Measurements from ENCODE around the gene DYRK1A.

Gene DYRK1A

GRCh38 chr21:37365517-37366481 is 774 bp upstream of the DYRK1A start:
- Histone ChIP-seq H3K36me3 (ENCODE audit: control insufficient read depth in 2 of 2, insufficient read depth in 1 of 2, low read length in 2 of 2) (no peaks in the 10 kb centered on the region), H3K27ac (ENCODE audit: extremely low read depth, low read depth, low read length) (peak overlapping the region; percentile 99), H3K9me3 (ENCODE audit: control insufficient read depth, insufficient read depth, low read depth, low read length) (no peaks in the 10 kb centered on the region), H3K4me1 (ENCODE audit: control insufficient read depth, insufficient read depth, low read length) (peaks cover 14% of the 10 kb centered on the region), H3K4me3 (ENCODE audit: low read depth, low read length) (peak overlapping the region; percentile 43)
- POLR2A ChIA-PET = interaction anchor here (0.5 to 2.9 kb wide), 11 partner anchors 9 to 377 kb away, joined by 3 to 40 read pairs (median 3); partner anchors contain the start of gene VPS26C
- CTCF ChIA-PET = interaction anchor here (0.6 to 1.4 kb wide), 4 partner anchors 10 to 202 kb away, joined by 3 read pairs; no protein-coding TSS in a partner anchor
- TF ChIP-seq ZNF624 (tag by site-specific recombination; IDR thresholded peaks at IDR 0.05) (no peak), ZNF610 (tag by site-specific recombination; IDR thresholded peaks at IDR 0.05; ENCODE audit: borderline replicate concordance) (0 out of 2 replicates have a peak, but pooled peaks have one; percentile 30), PRDM6 (tag by site-specific recombination; IDR thresholded peaks at IDR 0.05) (no peak), MZF1 (tag by site-specific recombination; IDR thresholded peaks at IDR 0.05; ENCODE audit: borderline replicate concordance) (no peak; the same call in 1 of the 2 replicates), ZSCAN16 (tag by site-specific recombination; IDR thresholded peaks at IDR 0.05) (no peak), SP3 (tag by site-specific recombination; IDR thresholded peaks at IDR 0.05) (peak; percentile 39), ZNF132 (tag by site-specific recombination; IDR thresholded peaks at IDR 0.05; ENCODE audit: borderline replicate concordance) (no peak), ZNF138 (tag by site-specific recombination; IDR thresholded peaks at IDR 0.05; ENCODE audit: borderline replicate concordance) (no peak), PRDM4 (tag by site-specific recombination; IDR thresholded peaks at IDR 0.05) (no peak), ZNF558 (tag by site-specific recombination; IDR thresholded peaks at IDR 0.05) (no peak), ZSCAN30 (tag by site-specific recombination; IDR thresholded peaks at IDR 0.05) (peak; percentile 100), ZNF473 (tag by site-specific recombination; IDR thresholded peaks at IDR 0.05) (no peak), ZNF623 (tag by site-specific recombination; IDR thresholded peaks at IDR 0.05) (peak; percentile 34; the same call in 1 of the 2 replicates), ZBTB20 (tag by site-specific recombination; IDR thresholded peaks at IDR 0.05) (peak; percentile 77), ZNF280D (tag by site-specific recombination; IDR thresholded peaks at IDR 0.05) (no peak), ZNF701 (tag by site-specific recombination; IDR thresholded peaks at IDR 0.05) (no peak), ZBTB48 (tag by site-specific recombination; IDR thresholded peaks at IDR 0.05) (no peak), MYNN (tag by site-specific recombination; IDR thresholded peaks at IDR 0.05; ENCODE audit: borderline replicate concordance) (no peak), ZNF660 (tag by site-specific recombination; IDR thresholded peaks at IDR 0.05) (peak; percentile 91), IKZF3 (tag by site-specific recombination; IDR thresholded peaks at IDR 0.05) (peak; percentile 71), ZNF488 (tag by site-specific recombination; IDR thresholded peaks at IDR 0.05) (no peak), SP7 (tag by site-specific recombination; IDR thresholded peaks at IDR 0.05) (peak; percentile 58)
- TF ChIP-seq, protein P1, sequence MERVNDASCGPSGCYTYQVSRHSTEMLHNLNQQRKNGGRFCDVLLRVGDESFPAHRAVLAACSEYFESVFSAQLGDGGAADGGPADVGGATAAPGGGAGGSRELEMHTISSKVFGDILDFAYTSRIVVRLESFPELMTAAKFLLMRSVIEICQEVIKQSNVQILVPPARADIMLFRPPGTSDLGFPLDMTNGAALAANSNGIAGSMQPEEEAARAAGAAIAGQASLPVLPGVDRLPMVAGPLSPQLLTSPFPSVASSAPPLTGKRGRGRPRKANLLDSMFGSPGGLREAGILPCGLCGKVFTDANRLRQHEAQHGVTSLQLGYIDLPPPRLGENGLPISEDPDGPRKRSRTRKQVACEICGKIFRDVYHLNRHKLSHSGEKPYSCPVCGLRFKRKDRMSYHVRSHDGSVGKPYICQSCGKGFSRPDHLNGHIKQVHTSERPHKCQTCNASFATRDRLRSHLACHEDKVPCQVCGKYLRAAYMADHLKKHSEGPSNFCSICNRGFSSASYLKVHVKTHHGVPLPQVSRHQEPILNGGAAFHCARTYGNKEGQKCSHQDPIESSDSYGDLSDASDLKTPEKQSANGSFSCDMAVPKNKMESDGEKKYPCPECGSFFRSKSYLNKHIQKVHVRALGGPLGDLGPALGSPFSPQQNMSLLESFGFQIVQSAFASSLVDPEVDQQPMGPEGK (tag by site-specific recombination; IDR thresholded peaks at IDR 0.05) = peak; percentile 72
- TF ChIP-seq, protein P2, sequence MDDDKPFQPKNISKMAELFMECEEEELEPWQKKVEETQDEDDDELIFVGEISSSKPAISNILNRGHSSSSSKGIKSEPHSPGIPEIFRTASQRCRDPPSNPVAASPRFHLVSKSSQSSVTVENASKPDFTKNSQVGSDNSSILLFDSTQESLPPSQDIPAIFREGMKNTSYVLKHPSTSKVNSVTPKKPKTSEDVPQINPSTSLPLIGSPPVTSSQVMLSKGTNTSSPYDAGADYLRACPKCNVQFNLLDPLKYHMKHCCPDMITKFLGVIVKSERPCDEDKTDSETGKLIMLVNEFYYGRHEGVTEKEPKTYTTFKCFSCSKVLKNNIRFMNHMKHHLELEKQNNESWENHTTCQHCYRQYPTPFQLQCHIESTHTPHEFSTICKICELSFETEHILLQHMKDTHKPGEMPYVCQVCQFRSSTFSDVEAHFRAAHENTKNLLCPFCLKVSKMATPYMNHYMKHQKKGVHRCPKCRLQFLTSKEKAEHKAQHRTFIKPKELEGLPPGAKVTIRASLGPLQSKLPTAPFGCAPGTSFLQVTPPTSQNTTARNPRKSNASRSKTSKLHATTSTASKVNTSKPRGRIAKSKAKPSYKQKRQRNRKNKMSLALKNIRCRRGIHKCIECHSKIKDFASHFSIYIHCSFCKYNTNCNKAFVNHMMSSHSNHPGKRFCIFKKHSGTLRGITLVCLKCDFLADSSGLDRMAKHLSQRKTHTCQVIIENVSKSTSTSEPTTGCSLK (tag by site-specific recombination; IDR thresholded peaks at IDR 0.05) = no peak

All from HEK293 (cell line).